NK-92 (cell line): ENCODE measurements around the gene BCCIP.

Source experiments
- DNase-seq: peaks from one replicate; lab custom pipeline; 2025; ENCODE audit not compliant: unreplicated experiment; lab: John Stamatoyannopoulos, UW

BCCIP gene

GRCh38 chr10:125843603-125844329, 20.4 kb downstream of the BCCIP start:
- no peak for DNase-seq

- DNase-seq: no peak
These were observed 21.4 kb downstream of the BCCIP start for GRCh38 chr10:125844751-125845221.

- no peak for DNase-seq
These were observed 22.3 kb downstream of the BCCIP start for GRCh38 chr10:125845617-125846016.

DNA sequence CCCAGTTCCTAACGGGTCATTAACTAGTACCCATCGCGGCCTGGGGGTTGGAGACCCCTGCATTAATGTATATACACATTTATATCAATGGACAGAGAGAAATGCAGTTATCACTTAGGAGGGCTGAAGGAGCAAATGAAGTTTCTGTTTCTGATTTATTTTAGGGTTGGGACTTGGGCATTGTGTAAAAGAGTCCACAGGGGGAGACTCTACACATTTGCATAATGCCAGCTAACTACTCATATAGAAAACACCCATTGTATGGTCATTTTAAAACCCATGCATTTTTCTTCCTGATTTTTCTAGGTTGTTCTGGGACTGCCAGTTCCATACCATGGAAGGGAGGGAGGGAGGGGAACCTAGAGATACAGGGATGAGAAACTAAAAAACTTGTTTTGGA, 23.5 kb downstream of the BCCIP start:
- DNase-seq: no peak

DNA sequence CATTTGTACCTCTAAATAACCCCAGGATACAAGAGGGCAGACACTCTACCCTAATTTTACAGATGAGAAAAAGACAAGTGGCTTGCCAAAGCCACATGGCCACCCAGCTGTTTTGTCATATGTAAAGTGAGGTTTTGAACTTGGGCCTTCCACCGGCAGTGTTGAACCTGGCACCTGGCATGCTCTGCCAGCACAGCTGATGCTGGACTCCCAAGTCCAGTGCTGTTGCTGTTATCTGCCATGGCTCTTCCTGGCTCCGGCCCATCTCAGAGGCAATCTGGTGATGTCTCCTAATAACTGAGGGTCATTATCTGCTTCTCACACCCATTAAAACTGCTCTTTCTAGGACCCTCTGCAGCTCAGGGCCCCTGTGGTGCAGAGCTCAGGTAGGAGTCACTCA, 25.0 kb downstream of the BCCIP start:
- no peak for DNase-seq

DNA sequence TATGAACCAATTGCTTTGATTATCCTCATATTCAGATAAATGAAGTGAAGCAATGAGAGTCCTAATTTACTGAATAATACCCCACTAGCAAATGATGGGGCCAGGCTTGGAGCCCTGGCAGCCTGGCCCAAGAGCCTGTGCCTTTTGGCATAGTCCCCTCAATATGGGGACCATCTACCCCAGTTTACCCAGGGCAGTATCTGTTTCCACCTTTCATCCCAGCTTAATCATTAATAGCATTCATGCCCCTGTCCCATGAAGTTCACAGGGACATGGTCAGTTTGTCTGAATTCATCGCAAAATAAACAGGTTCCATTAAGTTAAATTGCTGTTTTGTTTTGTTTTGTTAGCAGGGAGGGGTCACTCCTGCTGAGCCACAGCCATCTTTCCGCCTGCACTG, 25.5 kb downstream of the BCCIP start:
- DNase-seq: no peak

DNA sequence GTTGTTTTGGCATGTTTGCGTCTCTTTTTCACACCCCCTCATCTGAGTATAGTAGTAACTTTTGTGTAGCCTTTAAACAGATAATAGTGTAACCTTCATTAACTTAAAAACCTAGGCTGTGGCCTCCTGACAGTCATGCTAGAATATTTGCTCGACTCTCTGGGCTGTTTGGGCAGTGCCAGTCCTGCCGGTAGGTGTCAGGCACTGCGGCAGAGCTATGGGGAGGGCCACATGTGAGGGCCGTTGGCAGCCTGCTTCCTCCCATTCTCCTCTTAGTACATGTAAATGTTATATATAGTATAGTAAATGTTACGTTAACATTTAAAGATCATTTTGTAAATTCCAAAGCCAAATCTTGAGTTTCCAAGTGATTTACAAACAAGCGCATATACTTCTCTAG, 26.1 kb downstream of the BCCIP start:
- no peak for DNase-seq

GRCh38 chr10:125850766-125851731, 27.7 kb downstream of the BCCIP start:
- DNase-seq: no peak

DNA sequence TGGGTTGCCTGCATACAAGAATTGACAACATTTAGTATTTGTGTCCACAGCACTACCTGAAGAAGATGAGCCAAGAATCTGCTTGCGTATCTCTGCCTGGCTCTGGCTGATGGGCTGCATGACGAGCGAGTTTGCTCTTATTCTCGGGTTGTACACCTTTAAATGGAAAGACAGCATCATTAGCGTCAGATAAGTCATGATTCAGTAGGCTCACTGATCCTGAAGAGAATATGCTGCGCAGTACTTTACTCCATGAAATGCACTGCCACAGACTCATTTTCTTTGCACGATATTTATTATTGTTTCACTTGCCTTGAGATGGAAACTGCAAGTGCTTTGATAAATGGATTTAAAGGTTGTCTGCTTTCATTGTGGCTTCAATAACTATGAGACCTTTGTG, 29.1 kb downstream of the BCCIP start:
- DNase-seq: no peak

GRCh38 chr10:125857185-125857760, 33.9 kb downstream of the BCCIP start:
- DNase-seq: no peak

DNA sequence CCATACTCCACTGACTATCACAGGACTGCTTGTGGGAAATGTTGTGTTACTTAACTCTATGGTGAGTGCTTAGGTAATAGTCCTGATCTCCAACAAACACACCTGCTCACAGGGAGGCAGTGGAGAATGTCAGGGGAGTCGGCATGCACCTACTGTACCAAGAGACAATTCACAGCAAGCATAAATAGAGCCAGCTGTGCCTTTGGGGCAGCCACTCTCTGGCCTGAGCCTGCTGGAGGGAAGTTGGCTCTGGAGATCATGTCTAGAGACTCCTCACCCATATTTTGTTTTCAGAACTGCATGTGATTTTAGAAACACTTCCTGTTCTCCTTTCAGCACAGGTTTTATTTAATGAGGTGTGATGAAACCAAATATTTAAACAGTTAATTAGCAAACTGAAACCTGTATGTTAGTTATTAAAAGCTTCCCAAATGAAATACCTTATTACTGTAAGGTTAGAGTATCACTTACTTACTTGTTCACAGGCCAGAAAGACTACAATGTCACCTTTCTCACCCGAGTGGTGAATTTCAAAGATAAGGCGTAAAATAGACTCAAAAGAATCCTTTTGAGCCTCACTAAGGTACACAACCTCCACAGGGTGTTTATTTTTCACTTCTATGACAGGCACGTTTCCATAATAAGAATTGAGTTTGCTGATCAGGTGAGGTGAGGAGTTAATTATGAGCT, 35.9 kb downstream of the BCCIP start:
- DNase-seq: no peak

GRCh38 chr10:125865120-125865519, 41.8 kb downstream of the BCCIP start:
- DNase-seq: no peak

GRCh38 chr10:125866421-125867029, 43.2 kb downstream of the BCCIP start:
- DNase-seq: no peak

DNA sequence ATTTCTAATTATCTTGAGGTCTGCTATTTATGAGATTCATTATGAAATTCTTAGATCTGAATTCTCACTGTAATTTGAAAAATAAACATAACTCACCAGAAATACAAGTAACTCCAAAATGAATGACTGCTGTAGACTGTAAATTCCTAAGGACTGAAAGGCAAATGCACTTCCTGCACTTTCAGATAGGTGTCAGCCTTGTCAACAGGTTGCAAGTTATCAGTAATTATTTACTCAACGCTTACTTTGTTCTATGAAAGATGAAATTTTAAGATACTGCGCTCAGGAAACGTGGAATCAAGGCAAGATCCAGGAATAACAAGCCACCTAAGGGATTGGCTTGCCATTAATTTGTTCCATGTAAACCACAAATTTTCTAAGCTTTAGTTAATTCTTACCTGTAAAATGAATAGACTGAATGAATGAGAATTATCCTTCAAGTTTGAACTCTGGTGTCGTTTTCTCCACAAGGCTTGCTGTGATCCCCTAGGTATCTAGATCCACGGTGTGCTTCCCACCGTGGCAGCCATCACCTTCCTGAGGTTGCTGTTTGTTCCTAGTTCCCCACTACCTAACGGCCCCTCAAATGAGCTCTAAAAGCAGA, 45.1 kb downstream of the BCCIP start:
- no peak for DNase-seq

- no peak for DNase-seq
These were observed 48.0 kb downstream of the BCCIP start for GRCh38 chr10:125871338-125871737.

- DNase-seq: no peak
These were observed 55.9 kb downstream of the BCCIP start for GRCh38 chr10:125878957-125879835.

DNA sequence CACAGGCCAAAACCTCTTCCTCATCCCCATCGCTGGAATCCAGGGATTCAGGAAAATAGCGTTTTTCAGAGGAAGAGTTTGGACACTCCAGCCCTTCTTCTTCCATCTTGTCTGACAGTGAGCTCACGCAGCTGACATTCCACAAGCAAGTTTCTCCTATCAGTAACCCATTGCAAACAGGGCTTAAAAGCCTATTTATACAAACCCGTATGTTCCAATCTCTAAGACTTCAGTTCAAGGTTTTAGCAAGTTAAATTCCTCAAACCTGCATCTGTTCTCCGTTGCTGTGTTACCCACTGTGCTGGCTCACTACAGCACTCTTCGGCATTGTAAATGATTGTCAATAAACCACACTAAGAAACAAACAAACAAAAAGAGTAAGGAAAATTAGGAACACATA, 57.4 kb downstream of the BCCIP start:
- no peak for DNase-seq

- no peak for DNase-seq
These were observed 57.8 kb downstream of the BCCIP start, which contains the start of gene DHX32 for GRCh38 chr10:125881192-125881591. Gene DHX32, minus strand, starts transcription at chr10:125881292. Its CDS starts 468 bp downstream, at chr10:125880824.

DNA sequence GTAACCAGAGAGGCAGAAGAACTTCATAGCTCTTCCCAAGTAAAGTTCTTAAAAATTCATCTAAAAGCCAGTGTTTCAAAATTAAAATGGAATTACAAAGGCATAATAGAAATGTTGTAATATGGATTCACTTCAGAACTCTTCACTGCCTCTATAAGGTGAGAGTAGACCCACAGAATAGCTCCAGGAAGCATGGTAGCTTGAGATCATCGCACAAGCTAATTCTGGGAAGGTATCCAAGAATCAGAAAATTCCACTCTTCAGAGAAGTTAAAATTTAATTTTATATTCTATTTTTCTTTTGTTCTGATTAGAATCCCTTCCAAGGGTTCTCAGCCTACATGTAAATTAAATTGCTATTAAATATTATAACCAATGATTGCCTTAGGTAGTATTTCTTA, 59.2 kb downstream of the BCCIP start:
- no peak for DNase-seq
